ENCODE results near the gene RIMS3.

The RIMS3 gene

DNA sequence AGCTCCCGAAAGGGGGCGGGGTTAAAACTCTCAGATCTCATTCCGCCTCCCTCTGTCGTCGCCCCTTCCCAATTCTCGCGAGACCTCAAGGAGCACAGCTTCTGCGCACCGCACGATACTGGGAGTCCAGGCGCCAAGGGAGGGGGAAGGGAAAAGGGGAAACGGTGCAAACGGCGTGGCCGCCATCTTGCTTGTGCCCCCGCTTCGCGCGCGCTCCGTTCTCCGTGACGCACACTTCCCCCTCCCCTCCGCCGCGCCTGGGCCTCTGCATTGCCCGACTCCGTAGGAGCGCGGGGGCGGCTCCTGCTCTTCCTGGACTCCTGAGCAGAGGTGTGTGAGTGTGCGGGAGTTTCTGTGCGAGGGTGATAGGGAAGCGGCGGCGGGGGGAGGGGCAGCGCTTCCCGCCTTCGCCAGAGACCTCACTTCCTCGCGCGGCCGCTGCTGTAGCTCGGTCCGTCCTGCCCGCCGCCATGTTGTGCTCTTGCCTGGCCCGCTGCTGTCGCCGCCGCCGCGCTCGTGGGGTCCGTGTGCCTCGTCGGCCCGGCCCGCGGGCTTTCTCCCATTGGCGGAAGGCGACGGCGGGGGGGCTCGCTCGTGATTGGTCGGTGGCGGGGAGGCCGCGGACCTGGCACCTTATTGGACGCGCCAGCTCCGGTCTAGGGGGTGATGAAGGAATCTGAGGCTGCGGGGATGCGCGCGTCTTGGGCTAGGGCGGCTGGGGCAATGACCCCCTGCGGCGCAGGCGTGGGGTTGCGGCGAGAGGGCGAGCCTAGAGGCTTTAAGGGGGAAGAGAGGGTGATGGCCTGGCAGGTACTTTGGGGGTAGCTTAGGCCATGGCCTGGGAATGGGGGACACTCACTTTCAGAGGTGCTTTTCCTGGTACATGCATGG, 26.3 kb upstream of the RIMS3 start, which contains the start of gene NFYC:
Gene NFYC, plus strand, starts transcription at position 167 of the 891 bp plus-strand sequence. CDS start 47,140 bp downstream, outside the sequence.
- peak; percentile 98 for DNase-seq (ENCODE audit: low spot score)

DNA sequence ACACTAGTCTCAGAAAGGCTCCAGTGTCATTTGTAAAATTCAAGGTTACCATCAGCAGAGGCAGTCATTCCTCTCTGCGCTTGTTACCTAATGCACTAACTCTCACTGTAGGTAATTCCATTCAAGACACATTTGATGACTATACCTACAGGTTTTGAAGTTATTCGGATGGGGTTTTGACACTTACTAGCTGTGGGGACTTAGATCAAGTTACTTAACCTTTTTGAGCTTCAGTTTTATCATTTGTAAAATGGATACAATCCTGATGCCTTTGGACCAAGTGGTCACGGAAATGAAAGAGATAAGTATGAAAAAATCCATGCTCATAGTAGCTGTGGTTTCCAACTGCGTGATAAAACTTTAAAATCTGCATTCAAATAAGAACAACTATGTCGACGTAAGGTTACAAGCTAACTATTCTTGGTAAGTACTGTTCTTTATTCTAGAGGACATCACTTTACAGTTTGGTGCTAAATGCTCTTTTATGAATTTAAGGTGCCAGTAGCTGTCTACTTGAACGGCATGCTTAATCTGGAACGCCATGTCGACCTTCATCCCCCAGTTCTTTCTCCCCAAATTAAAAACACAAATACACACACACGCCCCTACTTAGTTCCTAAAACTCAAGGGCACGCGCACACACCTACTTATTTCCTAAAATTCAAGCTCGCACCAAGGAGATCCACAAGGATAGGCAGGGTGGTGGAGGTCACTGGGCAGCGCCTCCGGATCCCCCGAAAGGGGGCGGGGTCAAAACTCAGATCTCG, 25.5 kb upstream of the RIMS3 start:
- no peak for DNase-seq (ENCODE audit: low spot score)

DNA sequence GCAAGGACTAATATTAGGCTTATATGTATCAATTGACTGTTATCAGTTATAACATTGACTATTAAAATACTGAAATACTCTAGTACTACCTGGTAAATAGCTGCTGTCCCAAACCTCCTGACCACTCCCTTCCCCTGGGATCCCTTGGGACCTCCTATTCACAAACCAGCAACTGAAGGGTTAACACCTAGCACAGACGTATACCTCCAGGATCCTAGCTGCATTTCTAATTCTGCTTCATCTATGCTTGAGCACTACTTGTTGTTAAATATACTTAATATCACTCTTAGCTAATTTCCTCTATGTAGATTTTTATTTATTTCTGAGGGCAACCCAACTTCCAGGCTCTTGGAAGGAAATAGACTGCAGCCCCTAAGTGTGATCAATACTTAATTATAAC, 24.3 kb upstream of the RIMS3 start:
- no peak for DNase-seq (ENCODE audit: low spot score)

DNA sequence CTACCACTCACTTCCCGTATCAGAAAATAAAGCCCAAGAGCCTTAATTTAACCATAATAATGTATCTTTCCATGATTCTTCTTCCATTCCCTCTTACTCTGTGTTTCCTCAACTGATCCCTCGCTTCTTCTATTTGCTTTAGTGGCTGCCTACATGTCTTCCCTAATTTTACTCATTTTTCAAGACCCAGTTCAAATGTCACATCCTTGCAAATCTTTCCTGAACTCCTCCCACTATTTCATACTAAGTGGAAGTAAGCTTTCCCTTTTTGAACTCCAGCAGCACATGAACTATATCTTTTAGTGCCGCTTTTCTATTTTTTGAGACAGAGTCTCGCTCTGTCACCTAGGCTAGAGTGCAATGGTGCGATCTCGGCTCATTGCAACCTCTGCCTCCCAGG, 22.2 kb upstream of the RIMS3 start:
- DNase-seq (ENCODE audit: low spot score) = no peak

DNA sequence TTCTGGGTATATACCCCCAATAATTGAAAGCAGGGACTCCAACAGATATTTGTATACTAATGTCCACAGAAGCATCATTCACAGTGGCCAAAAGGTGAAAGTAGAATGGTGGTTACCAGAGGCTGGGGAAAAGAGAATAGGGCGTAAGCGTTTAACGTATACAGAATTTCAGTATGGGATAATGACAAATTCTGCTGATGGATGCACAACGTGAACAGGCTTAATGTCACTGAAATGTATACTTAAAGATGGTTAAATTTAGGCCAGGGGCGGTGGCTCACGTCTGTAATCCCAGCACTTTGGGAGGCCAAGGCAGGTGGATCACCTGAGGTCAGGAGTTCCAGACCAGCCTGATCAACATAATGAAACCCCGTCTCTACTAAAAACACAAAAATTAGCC, 21.6 kb upstream of the RIMS3 start:
- DNase-seq (ENCODE audit: low spot score) = no peak

DNA sequence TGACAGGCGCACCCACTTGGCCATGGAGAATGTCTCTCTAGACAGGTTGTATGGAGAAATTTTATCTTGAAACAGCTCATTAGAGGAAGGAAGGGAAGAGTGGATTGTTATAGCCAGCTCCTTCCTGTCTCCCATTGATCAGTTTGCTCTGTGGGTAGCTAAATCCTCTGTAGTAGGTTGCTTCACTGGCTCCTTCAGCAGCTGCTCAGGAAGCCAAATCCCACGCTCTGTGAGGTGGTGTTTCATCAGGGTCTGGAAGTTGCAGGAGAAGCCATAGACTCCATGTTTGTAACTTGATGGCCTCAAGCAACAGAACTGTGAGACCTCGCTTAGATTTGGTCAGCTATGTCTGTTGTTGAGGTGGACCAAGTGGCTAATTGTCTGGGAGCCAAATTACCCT, 19.2 kb upstream of the RIMS3 start:
- DNase-seq (ENCODE audit: low spot score) = no peak

DNA sequence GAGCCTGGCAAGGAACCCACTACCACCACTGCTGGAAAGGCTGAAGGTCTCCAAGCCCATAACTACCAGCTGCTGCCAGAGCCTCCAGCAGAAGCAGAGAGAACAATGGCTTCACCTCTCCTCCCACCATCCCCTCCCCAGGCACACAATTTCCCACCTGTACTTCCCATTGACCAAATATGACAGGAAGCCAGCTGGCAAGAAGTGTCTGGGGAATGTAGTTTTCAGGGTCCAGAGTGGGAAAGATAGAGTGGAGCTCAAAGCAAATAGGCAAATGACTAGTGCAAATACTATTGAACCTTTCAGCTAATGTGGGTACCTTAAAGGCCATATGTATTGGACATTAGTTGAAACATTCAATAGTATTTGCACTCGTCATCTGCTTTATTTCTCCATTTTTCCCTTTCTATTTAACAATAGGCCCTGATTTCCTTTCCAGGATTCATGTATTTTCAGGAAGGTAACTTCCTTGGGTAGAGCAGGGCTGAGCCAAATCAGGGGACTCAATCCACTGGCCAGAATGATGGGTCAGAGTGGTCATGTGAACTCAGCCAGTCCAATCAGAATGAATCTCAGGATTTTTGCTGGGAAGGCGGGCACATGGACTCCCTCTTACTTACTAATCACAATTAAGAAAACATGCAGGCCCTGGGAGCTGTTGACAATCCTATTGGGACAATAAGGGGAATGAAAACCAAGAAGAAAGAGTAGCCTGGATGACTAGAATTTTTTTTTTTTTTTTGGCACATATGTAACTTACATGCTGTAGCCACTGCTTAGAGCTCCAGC, 13.9 kb upstream of the RIMS3 start:
- DNase-seq (ENCODE audit: low spot score) = no peak

DNA sequence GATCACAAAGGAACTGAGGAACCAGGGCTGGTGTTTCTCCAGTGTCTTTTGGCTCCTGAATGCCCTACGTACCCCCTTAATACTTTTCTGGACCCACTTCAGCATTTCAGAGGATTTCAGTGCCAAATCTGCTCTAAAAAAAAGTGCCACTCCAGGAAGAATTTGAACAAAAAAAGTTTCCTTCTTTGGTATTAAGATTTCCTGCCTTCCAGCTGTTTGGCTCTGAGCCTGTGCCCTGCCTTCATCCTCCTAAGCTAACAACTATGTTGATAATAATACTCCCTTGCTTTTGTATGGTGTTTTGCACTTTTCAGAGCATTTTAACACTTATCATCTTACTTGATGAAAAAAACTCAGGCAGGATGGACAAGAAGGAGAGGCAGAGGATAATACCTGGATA, 11.0 kb upstream of the RIMS3 start:
- no peak for DNase-seq (ENCODE audit: low spot score)

DNA sequence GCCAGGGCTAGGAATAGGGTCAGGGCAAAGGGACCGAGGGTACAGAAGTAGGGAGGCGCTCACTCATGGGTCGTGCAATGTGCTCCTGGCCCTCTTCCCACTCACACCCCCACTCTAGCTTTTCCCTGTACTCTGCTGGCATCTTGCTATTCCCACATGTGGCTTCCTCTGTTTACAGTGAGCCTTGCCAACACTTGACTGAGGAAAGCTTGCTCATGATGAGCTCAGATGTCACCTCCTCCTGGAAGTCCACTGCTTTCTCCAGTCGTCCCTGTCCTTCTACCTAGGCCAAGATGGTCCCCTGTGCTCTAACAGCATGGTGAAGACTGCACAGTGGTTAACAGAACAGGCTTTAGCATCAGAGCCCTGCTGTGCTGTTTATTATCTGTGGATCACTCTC, 8.0 kb upstream of the RIMS3 start:
- no peak for DNase-seq (ENCODE audit: low spot score)

DNA sequence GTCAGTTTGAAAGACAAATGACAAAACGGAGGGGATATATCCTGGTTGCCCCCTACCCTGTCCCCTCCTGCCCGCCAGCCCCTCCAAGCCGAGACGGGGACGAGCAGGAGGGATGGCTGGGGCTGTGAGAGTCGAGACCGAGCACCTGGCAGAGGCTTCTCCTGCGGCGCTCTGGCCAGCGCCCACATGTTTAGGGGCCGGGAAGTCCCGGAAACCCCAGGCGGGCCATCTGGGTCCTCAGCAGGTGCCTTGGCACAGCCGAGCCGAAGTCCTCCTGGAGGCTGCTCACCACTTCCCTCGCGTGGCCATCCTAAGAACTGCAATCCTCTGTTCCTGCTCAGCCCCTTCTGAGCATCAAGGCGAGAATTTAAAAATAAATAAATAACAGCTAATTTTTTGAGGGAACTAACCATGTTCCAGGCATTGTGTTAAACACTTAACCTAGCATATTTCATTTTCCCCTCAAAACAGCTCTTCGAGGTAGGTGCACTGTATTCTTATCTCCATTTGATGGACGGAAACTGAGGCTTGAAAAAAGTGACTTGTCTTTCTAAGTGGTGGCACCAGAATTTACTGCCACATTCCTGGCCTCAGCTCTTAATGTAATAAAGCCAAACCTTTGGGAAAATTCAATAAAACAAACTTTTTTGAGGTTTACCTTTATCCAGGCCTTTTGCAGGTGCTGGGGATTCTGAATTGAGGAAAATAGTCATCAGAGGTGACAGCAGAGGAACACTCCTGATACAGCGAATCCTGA, 3.5 kb upstream of the RIMS3 start:
- DNase-seq (ENCODE audit: low spot score) = peak; percentile 85

DNA sequence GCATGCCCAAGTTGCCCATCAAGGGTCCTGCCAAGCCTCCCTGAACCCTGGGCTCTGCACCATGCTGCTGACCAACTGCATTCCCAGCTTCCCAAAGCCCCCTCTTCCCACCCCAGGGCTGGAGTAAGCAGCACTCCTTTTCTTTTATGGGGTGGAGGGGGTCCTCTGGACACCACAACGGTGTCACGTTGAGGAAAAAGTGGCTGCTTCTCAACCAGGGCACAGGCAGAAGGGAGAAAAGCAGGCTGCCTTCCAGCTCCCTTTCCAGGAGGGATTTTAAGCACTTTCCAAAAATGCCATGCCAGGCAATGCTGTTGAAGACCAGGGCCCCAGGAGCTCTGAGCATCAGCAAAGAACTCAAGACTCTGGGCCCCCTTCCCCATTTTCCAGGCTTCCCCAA, 691 bp downstream of the RIMS3 start:
- DNase-seq (ENCODE audit: low spot score) = no peak

DNA sequence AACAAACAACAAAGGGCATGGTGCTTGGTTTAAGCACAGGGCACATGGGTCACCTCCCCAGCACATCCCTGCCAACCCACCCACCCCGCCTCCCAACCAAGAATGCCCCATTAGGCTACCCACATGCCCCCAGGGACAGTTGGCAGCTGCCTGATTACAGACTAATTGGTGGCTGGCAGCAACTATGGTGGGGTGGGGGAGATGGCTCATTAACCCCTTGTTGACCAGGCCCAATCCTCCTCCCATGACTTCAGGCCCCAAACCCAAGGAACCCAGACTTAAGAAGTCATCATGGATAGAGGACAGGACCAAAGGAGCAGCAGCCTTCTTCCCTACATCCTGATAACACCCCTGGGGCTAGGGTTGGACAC, 1.3 kb downstream of the RIMS3 start:
- no peak for DNase-seq (ENCODE audit: low spot score)

DNA sequence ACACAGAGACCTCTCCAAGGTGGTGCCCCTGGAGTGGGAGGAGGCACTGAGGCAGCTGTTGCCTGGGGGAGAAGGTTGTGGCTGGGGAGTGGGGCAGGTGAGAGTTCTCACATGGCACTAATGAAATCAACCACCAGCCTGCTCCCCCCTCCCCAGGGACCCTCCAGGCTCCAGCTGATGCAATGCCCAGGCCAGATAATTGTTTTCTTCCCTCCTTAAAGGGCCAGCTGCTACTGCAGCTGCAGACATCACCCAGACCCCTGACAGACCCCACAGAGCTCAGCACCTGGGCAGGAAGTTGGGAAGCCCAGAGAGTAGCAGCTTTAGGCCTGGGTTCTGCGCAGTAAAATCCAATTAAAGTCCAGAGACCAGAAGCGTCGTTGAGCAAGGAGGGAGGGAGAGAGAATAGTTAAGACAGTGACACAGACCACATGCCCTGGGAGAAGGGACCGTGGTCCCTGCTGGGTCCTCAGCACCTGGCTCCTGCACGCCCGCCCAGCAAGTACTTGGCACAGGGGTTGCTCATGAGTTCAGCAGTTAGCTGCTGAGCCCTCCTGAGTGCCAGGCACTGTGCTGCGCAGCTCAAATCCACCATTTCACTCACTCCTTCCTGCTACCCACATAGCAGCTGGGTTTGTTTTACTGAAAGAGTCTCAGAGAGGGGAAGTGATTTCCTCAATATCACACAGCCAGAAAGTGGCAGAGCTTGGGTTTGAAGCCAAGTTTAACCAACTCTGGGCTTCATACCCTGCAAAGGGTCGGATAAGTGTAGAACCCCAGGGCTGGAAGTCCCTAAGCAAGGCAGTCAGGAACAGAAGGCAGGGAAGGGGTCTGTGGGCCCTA, 1.9 kb downstream of the RIMS3 start:
- no peak for DNase-seq (ENCODE audit: low spot score)

DNA sequence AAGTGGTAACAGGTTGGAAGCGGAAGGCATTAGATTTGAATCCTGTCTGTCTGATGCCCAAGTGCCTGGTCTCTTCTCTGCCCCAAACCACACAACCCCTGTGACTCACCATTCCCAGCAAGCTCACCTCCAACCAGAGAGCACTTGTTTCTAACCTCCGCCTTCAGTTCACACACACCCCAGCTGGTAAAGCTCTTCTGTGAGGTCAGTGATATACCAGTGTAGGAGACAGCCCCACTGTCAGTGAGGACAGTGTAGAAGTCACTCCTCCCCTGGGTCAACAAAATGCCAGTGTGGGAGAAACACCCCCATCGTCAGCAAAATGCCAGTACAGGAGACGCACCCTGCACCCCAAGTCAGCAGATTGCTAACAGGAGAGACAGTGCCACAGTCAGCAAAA, 2.6 kb downstream of the RIMS3 start:
- peak; percentile 38 for DNase-seq (ENCODE audit: low spot score)

DNA sequence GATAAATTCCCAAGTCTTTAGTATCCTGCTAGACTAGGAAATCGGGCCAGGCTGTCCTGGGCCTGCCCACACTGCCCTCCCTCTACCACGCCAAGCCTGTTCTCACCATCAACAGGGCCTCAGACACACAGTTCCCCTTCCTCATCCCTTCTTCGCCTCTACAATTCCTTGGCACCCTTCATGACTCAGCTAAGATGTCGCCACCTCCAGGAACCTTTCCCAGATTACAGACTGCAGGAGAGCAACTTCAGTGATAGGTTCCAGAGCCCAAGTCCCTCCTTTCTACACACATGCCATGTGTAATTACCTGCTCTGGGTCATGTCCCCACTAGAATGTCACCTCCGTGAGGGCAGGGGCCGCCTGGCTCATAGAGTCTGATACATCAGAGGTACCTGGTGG, 3.3 kb downstream of the RIMS3 start:
- DNase-seq (ENCODE audit: low spot score) = no peak

DNA sequence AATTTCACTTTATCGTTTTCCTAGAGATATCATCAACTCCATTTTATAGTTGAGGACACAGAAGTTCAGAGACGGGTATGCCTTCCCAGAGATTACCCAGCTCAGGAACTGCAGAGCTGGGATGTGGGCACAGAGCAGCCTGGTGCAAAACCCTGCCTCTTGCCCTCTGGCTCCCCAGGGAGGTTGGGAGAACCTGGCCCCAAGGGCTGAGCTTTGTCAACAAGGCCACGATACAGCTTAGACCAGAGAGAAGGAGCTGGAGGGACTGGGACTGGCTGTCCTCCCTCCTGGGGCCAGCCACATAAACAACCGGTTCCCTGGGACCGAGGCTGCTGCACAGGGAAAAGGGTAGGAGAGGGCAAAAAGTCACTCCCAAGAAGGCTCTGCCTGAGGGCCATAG, 3.8 kb downstream of the RIMS3 start:
- no peak for DNase-seq (ENCODE audit: low spot score)

DNA sequence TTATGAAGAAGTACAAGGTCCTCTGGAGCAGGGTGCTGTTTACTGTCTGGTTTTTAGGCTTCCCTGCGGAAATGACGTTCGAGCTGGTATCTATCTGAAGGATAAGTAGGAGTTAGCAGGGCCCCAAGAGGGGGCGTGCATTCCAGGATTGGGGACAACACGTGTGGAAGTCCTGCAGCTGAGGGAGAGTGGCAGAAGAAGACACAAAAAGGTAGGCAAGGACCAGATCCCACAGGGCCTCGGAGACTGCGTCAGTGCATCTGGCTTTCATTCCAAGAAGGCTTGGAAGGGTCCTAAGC, 5.9 kb downstream of the RIMS3 start:
- no peak for DNase-seq (ENCODE audit: low spot score)

DNA sequence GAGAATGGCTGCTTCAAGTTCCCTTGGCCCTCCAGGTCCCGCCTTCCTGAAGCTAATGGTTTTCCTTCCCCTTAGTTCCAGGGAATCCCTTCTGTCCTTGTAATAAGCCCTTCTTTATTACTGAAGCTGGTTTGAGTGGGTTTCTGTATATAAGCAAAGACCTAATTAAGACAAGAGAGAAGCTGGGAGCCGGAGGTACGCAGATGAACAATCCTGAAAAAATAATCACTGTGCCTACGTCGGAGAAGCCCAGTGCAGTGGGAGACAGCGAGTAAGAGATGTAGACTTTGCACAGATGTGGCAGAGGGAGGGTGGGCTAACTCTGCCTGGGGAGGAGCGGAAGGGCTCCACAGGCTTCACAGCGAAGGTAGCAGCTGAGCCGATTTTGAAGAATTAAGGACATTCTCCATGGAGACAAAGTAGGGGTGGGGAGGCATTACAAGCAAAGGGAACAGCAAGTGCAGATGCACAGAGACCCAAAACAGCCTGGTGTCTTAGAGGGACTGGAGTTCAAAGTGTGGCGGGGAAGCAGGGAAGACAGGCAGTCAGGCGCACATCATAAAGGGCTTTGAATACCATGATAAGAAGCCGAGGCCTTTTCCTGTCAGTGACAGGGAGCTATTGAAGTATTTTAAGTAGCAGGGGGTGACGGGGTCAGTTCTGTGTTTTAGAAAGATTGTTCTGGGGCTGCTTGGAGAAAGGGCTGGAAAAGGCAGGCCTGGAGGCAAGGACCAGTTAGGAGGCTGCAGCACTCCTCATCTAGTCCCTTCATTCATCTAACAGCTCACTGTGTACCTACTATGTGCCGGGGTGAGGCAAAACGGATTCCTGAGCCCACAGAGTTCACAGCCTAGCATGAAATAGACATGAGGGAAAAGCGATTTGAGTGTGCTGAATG, 6.5 kb downstream of the RIMS3 start:
- no peak for DNase-seq (ENCODE audit: low spot score)

DNA sequence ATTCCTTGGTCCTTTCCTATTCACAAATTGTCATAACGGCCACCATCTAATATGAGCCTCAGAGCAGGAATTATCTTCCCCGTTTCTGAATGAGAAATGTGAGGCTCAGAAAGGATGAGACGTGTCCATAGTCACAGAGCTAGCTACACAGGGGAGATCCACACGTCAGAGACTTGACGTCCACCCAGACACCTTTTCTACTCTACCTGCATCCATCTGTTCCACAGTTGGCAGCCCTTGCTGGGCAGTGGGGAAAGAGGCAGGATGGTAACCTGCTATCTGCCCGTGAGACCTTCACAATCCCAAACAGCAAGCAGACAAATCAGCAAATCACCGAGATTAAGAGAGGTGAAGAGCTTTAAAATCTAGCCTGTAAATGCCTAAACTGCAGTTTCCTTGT, 8.4 kb downstream of the RIMS3 start:
- DNase-seq (ENCODE audit: low spot score) = no peak
